BE2C (cell line): Measurements from ENCODE around the gene MLXIP.
A peak's percentile ranks its signal among the peaks of the same experiment; 100 is the strongest.

Experiments used
- DNase-seq: peaks from one replicate; pipeline ENCODE4 v3.0.0-alpha.2; 2020
- H3K27me3 ChIP-seq: fragments of 250-450 bp; sonication (Bioruptor Pico); 2 replicates; pipeline ENCODE4 v1.5.1; 2020; ENCODE audit warnings: mild to moderate bottlenecking
- H3K36me3 ChIP-seq: fragments of 250-450 bp; sonication (Bioruptor Pico); 2 replicates; pipeline ENCODE4 v1.5.1; 2020; ENCODE audit warnings: mild to moderate bottlenecking
- H3K4me1 ChIP-seq: fragments of 250-450 bp; sonication (Bioruptor Pico); 2 replicates; pipeline ENCODE4 v1.5.1; 2020
- H3K4me3 ChIP-seq: 2 replicates; pipeline ENCODE4 v1.5.1; 2011; ENCODE audit warnings: low read depth, low read length
- H3K9me3 ChIP-seq: fragments of 250-450 bp; sonication (Bioruptor Pico); 2 replicates; pipeline ENCODE4 v1.5.1; 2020
- TF ChIP-seq, protein P1 (sequence below): IDR thresholded peaks from 2 replicates; pipeline ENCODE4 v1.5.1; 2012; ENCODE audit warnings: mild to moderate bottlenecking, low read depth, low read length

MLXIP gene

DNA sequence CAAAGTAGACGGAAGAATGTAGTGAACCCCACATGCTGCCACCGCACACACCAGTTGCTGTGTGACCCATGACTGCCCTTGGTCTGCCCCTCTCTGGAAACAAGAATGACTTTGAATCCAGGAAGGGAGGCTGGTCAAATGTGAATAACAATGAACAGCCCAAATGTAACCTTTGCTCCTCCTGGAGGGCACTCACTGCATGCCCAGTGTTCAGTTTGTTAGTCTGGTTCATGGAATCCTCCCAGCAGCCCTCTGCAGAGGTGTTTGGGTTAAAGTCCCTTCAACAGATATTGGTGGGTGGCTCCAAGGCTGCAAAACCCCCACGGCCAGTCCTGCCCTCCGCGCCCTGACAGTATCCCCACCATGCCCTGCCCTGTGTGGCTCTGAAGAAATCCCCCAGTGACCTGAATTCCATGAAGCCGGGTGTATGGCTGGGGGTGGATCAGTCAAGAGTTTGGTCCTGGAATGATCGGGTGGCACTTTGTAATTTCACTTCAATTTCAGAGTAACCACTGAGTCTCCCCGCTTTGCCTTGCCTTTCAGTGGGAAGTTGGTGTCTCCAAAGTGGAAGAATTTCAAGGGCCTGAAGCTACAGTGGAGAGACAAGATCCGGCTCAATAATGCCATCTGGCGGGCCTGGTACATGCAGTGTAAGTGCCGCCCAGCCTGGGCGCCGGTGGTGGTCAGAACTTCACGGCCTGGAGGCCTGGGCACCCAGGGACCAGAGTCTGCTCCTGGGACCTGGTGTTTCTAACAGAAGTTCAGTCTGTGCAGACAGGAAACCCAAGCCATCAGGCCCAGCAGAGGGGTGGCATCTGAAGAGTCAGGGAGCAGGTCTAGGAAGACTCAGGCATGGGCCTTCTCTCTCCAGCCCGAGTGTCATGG, 48.4 kb downstream of the MLXIP start:
- no peaks in the 10 kb centered on the region for H3K9me3 ChIP-seq
- no peaks in the 10 kb centered on the region for H3K27me3 ChIP-seq
- DNase-seq = peak; percentile 66
- H3K36me3 ChIP-seq = peaks cover 31% of the 10 kb centered on the region
- no peak overlapping the region for H3K4me3 ChIP-seq
- TF ChIP-seq, protein P1, sequence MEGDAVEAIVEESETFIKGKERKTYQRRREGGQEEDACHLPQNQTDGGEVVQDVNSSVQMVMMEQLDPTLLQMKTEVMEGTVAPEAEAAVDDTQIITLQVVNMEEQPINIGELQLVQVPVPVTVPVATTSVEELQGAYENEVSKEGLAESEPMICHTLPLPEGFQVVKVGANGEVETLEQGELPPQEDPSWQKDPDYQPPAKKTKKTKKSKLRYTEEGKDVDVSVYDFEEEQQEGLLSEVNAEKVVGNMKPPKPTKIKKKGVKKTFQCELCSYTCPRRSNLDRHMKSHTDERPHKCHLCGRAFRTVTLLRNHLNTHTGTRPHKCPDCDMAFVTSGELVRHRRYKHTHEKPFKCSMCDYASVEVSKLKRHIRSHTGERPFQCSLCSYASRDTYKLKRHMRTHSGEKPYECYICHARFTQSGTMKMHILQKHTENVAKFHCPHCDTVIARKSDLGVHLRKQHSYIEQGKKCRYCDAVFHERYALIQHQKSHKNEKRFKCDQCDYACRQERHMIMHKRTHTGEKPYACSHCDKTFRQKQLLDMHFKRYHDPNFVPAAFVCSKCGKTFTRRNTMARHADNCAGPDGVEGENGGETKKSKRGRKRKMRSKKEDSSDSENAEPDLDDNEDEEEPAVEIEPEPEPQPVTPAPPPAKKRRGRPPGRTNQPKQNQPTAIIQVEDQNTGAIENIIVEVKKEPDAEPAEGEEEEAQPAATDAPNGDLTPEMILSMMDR = peak; percentile 53
- H3K4me1 ChIP-seq = no peaks in the 10 kb centered on the region

DNA sequence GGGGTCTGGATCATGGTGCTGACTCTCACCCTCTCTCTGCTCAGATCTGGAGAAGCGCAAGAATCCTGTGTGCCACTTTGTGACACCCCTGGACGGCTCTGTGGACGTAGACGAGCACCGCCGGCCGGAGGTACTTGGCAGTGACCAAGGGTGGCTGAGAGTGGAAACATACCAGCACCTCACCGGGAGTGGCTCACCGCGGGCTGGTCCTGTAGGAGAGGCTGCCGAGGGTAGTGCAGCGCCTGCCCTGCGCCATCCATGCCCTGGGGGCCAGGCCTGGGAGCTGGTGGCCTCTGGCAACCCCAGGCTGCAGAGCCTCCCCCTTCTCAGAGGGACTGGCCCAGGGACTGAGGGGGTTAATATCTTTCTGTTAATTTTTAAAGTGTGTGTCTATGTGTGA, 49.3 kb downstream of the MLXIP start:
- H3K36me3 ChIP-seq = peaks cover 40% of the 10 kb centered on the region

DNA sequence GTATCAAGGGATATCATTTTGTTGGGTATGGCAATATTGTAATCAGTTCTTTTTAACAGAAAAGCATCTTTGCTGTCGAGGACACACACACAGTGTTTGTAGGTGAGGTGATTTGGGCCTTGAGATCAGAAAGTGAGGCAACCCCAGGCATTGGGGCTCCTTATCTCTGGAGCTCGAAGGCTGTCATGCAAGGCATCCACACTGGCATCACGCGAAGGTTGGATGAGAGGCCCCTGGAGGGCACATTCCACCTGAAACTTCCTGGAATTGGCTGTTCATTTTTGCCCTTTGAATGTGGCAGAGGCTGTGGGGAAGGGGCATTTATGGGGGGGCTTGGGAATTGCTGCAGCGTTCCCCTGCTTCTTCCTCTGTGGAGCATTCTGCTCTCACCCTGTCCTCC, 49.9 kb downstream of the MLXIP start:
- H3K9me3 ChIP-seq = no peaks in the 10 kb centered on the region
- H3K4me3 ChIP-seq = no peak overlapping the region
- H3K4me1 ChIP-seq = no peaks in the 10 kb centered on the region
- TF ChIP-seq, protein P1 = no peak
- DNase-seq = no peak
- peaks cover 41% of the 10 kb centered on the region for H3K36me3 ChIP-seq
- no peaks in the 10 kb centered on the region for H3K27me3 ChIP-seq

More for the DNA sequence above, 49.3 kb downstream of the MLXIP start:
- TF ChIP-seq, protein P1 = no peak
- H3K9me3 ChIP-seq = no peaks in the 10 kb centered on the region
- no peaks in the 10 kb centered on the region for H3K27me3 ChIP-seq
- H3K4me3 ChIP-seq = no peak overlapping the region
- DNase-seq = no peak
- H3K4me1 ChIP-seq = no peaks in the 10 kb centered on the region

DNA sequence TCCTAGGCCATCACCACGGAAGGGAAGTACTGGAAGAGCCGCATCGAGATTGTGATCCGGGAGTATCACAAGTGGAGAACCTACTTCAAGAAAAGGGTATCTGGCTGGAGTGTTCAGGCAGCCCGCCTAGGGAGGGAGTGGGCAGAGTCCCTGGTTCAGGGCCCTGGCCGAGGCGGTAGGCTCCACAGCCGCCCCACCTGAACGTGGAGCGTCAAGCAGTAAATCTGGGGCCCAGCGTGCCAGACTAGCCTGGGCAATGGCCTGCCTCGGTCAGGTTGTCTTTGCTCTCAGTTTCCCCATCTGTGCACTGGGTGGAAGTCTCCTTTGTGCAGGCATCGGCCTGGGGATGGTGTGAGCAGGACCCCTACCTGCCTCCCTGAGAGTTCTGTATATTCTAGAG, 50.6 kb downstream of the MLXIP start:
- Histone ChIP-seq H3K4me3 (no peak overlapping the region), H3K9me3 (no peaks in the 10 kb centered on the region), H3K36me3 (peaks cover 45% of the 10 kb centered on the region), H3K4me1 (no peaks in the 10 kb centered on the region), H3K27me3 (no peaks in the 10 kb centered on the region)
- DNase-seq = no peak
- TF ChIP-seq, protein P1 = no peak

DNA sequence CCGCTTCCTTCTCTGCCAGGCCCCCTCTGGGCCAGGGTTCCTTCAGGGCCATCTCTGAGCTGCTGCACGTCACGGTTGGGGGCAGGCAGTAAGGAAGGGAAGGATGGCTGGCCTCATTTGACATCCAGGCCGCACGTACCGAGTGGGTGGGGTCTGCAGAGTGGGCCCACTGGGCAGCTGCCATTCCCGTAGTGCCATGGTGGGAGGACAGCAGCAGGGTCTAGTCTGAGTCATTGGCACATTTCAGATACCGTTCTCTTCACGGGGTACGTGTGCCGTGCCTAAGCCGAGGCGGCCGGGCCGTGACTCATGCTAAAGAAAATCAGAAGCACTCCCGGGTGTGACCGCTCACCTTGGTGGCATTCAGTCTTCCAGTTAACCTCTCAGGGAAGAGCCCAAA, 51.6 kb downstream of the MLXIP start:
- DNase-seq = no peak
- TF ChIP-seq, protein P1 = no peak
- peaks cover 52% of the 10 kb centered on the region for H3K36me3 ChIP-seq

More for the DNA sequence above, 51.6 kb downstream of the MLXIP start:
- Histone ChIP-seq H3K27me3 (no peaks in the 10 kb centered on the region), H3K4me1 (no peaks in the 10 kb centered on the region), H3K4me3 (no peak overlapping the region), H3K9me3 (no peaks in the 10 kb centered on the region)
